T-cell (primary cell): ENCODE results near the gene ECI1. TPM values are rescaled to one million over a fixed set of nuclear protein-coding genes. Genes with fewer than 3 reads are reported as not detected.

Source experiments
- ATAC-seq, 4 experiments: fragments of 200-7000 bp in 3 of 4; fragments of 150-1000 bp in 1 of 4; cut with Tn5 transposase; replicated peaks in 1 of 4; 1 replicate in 3 of 4; 2 replicates in 1 of 4; pipeline ENCODE4 v1.10.0; 2021; ENCODE audit warnings: moderate library complexity in 3 of 4, mild to moderate bottlenecking in 2 of 4, moderate number of reproducible peaks in 1 of 4
- CTCF ChIA-PET, 2 donors: fragments of 300-600 bp; sonication (Branson Sonifier 250); formaldehyde crosslinking; loops; one replicate each; lab custom pipeline; 2022; ENCODE audit warnings: antibody characterized with exemption in 2 of 2; lab: Charles Lee
- POLR2A ChIA-PET, 2 donors: fragments of 300-600 bp; sonication (Branson Sonifier 250); formaldehyde crosslinking; loops; one replicate each; lab custom pipeline; 2022; ENCODE audit warnings: antibody characterized with exemption in 2 of 2; lab: Charles Lee
- DNase-seq, 35 experiments: peaks; one replicate each; pipeline versions ENCODE4 v3.0.0 to v3.0.0-alpha.2; 2013 to 2023
- H3K27ac ChIP-seq: one replicate; pipeline ENCODE4 v1.5.1; 2013; ENCODE audit warnings: low read length
- H3K27me3 ChIP-seq, 2 experiments: replicated peaks in 1 of 2; 1 replicate in 1 of 2; 2 replicates in 1 of 2; pipeline versions ENCODE4 v1.6.1 to v1.7.0; 2013; ENCODE audit warnings: low read length in 1 of 2, mixed read lengths in 1 of 2; ENCODE audit not compliant: control insufficient read depth in 2 of 2, insufficient read depth in 2 of 2; ENCODE audit errors: extremely low read depth in 1 of 2
- H3K36me3 ChIP-seq, 2 donors: 1 replicate in 1 of 2; 2 replicates in 1 of 2; pipeline versions ENCODE4 v1.6.1 to v1.7.0; 2013; ENCODE audit warnings: low read length in 1 of 2; ENCODE audit not compliant: control insufficient read depth in 2 of 2, insufficient read depth in 1 of 2; ENCODE audit errors: extremely low read depth in 1 of 2
- H3K4me1 ChIP-seq, 2 experiments: 1 replicate in 1 of 2; 2 replicates in 1 of 2; pipeline versions ENCODE4 v1.6.1 to v1.7.0; 2013; ENCODE audit warnings: low read length in 2 of 2, mixed read lengths in 1 of 2; ENCODE audit not compliant: insufficient read depth in 2 of 2, control insufficient read depth in 1 of 2; ENCODE audit errors: extremely low read depth in 1 of 2
- H3K4me3 ChIP-seq, 2 donors: 1 replicate in 1 of 2; 2 replicates in 1 of 2; pipeline versions ENCODE4 v1.5.1 to v1.7.0; 2013; ENCODE audit warnings: mild to moderate bottlenecking in 2 of 2, low read length in 1 of 2, moderate library complexity in 1 of 2; ENCODE audit not compliant: control insufficient read depth in 1 of 2; ENCODE audit errors: extremely low read depth in 1 of 2
- H3K9me3 ChIP-seq: 2 replicates; pipeline ENCODE4 v1.7.0; 2013
- H3K27ac Mint-ChIP-seq, 2 donors: one replicate each; pipeline ENCODE4 v1.8.0; 2020 to 2021; ENCODE audit warnings: mild to moderate bottlenecking in 2 of 2, mixed read lengths in 2 of 2
- H3K27me3 Mint-ChIP-seq, 2 donors: one replicate each; pipeline ENCODE4 v1.8.0; 2021 to 2022; ENCODE audit warnings: mixed read lengths in 2 of 2
- H3K36me3 Mint-ChIP-seq: one replicate; pipeline ENCODE4 v1.8.0; 2021; ENCODE audit warnings: mixed read lengths
- H3K4me1 Mint-ChIP-seq, 3 donors: one replicate each; pipeline ENCODE4 v1.8.0; 2020 to 2022; ENCODE audit warnings: mixed read lengths in 3 of 3, mild to moderate bottlenecking in 1 of 3
- H3K4me3 Mint-ChIP-seq, 3 donors: one replicate each; pipeline ENCODE4 v1.8.0; 2020 to 2022; ENCODE audit warnings: mild to moderate bottlenecking in 3 of 3, mixed read lengths in 3 of 3, moderate library complexity in 3 of 3
- H3K9me3 Mint-ChIP-seq, 3 donors: one replicate each; pipeline ENCODE4 v1.8.0; 2020 to 2022; ENCODE audit warnings: mixed read lengths in 3 of 3
- WGBS: methylation state at CpG from one replicate; pipeline ENCODE4 v1.1.5; 2013; ENCODE audit warnings: missing lambda C conversion rate; ENCODE audit not compliant: insufficient coverage; 5-methylcytosine and 5-hydroxymethylcytosine counted together
- total RNA-seq, 35 experiments: library from RNA in 6 of 35; stranded (reverse) in 6 of 35; fragments of 120-200 nt in 1 of 35; gene quantifications; one replicate each; pipeline versions ENCODE4 v1.2.1 to v1.2.4 and lab custom pipeline; 2013 to 2026

The ECI1 gene
- total RNA-seq, 5 donors from 2014 or later (not counting 1 experiment from before 2014, with no cell fraction given): 17.0 to 40.1 (median 37.7) TPM

- Mint-ChIP-seq H3K9me3 (no peaks in the 10 kb centered on the region), H3K27ac (no peak overlapping the region), H3K36me3 (peaks cover 10% of the 10 kb centered on the region), H3K4me3 (no peak overlapping the region), H3K4me1 (no peaks in the 10 kb centered on the region), H3K27me3 (no peaks in the 10 kb centered on the region)
- WGBS: 81% methylated on average over 20 of the region's 21 CpGs
- ATAC-seq: no peak
- Histone ChIP-seq H3K27ac (no peak overlapping the region), H3K4me1 (peaks cover 0 to 9% of the 10 kb centered on the region in 2 experiments), H3K4me3 (no peak overlapping the region), H3K27me3 (no peaks in the 10 kb centered on the region), H3K36me3 (no peaks in the 10 kb centered on the region), H3K9me3 (no peaks in the 10 kb centered on the region)
- ChIA-PET CTCF (no interaction called here), POLR2A (no interaction called here)
- peak in 2 of 35 experiments; percentile 4 for DNase-seq
Measured at GRCh38 chr16:2295056-2295798, 43.8 kb upstream of the ECI1 start.

GRCh38 chr16:2292221-2292620 lies 40.8 kb upstream of the ECI1 start:
- no peaks in the 10 kb centered on the region for H3K9me3 Mint-ChIP-seq
- Histone ChIP-seq H3K4me1 (peaks cover 0 to 7% of the 10 kb centered on the region in 2 experiments), H3K4me3 (no peak overlapping the region), H3K27me3 (no peaks in the 10 kb centered on the region), H3K9me3 (no peaks in the 10 kb centered on the region), H3K27ac (no peak overlapping the region), H3K36me3 (no peaks in the 10 kb centered on the region)
- no peaks in the 10 kb centered on the region for H3K27me3 Mint-ChIP-seq
- H3K27ac Mint-ChIP-seq: no peak overlapping the region
- no peak overlapping the region for H3K4me3 Mint-ChIP-seq
- 89% methylated on average over 6 of the region's 9 CpGs for WGBS
- POLR2A ChIA-PET: no interaction called here
- DNase-seq (no peak), ATAC-seq (no peak)
- CTCF ChIA-PET: no interaction called here
- no peaks in the 10 kb centered on the region for H3K4me1 Mint-ChIP-seq
- H3K36me3 Mint-ChIP-seq: peaks cover 10% of the 10 kb centered on the region

GRCh38 chr16:2289282-2289681 lies 37.9 kb upstream of the ECI1 start:
- H3K36me3 ChIP-seq: no peaks in the 10 kb centered on the region
- 95% methylated on average over 22 of the region's 23 CpGs for WGBS
- Mint-ChIP-seq H3K27ac (no peak overlapping the region), H3K27me3 (no peaks in the 10 kb centered on the region), H3K9me3 (no peaks in the 10 kb centered on the region), H3K4me3 (no peak overlapping the region), H3K36me3 (peaks cover 6% of the 10 kb centered on the region), H3K4me1 (no peaks in the 10 kb centered on the region)
- ChIA-PET POLR2A (interaction anchor here in 1 of 2 donors (0.6 kb wide), 1 partner anchor 26 kb away, joined by 5 read pairs; no protein-coding TSS in a partner anchor), CTCF (no interaction called here)
- no peak overlapping the region for H3K27ac ChIP-seq
- H3K4me1 ChIP-seq: no peaks in the 10 kb centered on the region
- no peak for ATAC-seq
- H3K9me3 ChIP-seq: no peaks in the 10 kb centered on the region
- H3K27me3 ChIP-seq: no peaks in the 10 kb centered on the region
- DNase-seq: no peak
- H3K4me3 ChIP-seq: no peak overlapping the region

- 56% methylated on average over 8 of the region's 8 CpGs for WGBS
- no peaks in the 10 kb centered on the region for H3K36me3 ChIP-seq
- POLR2A ChIA-PET: no interaction called here
Measured at GRCh38 chr16:2288726-2289125, 37.3 kb upstream of the ECI1 start.

GRCh38 chr16:2287916-2288547 lies 36.6 kb upstream of the ECI1 start:
- no peak for ATAC-seq
- ChIA-PET POLR2A (no interaction called here), CTCF (interaction anchor here in 1 of 2 donors (0.6 kb wide), 1 partner anchor 772 kb away, joined by 3 read pairs; no protein-coding TSS in a partner anchor)
- no peak overlapping the region for H3K4me3 Mint-ChIP-seq
- Histone ChIP-seq H3K27me3 (no peaks in the 10 kb centered on the region), H3K4me3 (no peak overlapping the region), H3K4me1 (no peaks in the 10 kb centered on the region), H3K27ac (no peak overlapping the region), H3K9me3 (no peaks in the 10 kb centered on the region), H3K36me3 (no peaks in the 10 kb centered on the region)
- 92% methylated on average over 35 of the region's 35 CpGs for WGBS
- H3K4me1 Mint-ChIP-seq: no peaks in the 10 kb centered on the region
- H3K27me3 Mint-ChIP-seq: no peaks in the 10 kb centered on the region
- H3K9me3 Mint-ChIP-seq: no peaks in the 10 kb centered on the region
- DNase-seq: no peak
- H3K36me3 Mint-ChIP-seq: peaks cover 10% of the 10 kb centered on the region
- H3K27ac Mint-ChIP-seq: no peak overlapping the region

More at GRCh38 chr16:2288726-2289125, 37.3 kb upstream of the ECI1 start:
- Mint-ChIP-seq H3K36me3 (peaks cover 7% of the 10 kb centered on the region), H3K27ac (no peak overlapping the region), H3K4me1 (no peaks in the 10 kb centered on the region), H3K4me3 (no peak overlapping the region), H3K27me3 (no peaks in the 10 kb centered on the region), H3K9me3 (no peaks in the 10 kb centered on the region)
- no peak for DNase-seq
- CTCF ChIA-PET: no interaction called here
- Histone ChIP-seq H3K4me1 (no peaks in the 10 kb centered on the region), H3K9me3 (no peaks in the 10 kb centered on the region), H3K27ac (no peak overlapping the region), H3K27me3 (no peaks in the 10 kb centered on the region), H3K4me3 (no peak overlapping the region)
- ATAC-seq: no peak

DNA sequence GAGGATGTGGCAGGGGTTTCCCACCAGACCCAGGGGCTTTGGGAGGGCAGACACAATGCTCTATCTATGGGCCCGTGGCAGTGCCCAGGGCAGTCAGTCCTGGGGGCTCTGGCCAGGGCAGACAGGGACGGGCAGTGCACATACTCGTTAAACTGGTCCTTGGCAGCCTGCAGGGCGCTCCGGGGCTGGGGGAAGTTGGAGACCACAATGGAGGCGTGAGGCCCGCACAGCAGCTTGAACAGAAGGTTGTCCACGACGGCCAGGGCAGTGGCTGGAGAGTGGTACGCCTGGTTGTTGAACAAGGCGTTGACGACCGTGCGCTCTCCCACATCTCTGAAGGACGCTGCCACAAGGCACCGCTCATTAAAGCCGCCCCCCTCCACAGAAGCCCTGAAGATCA lies 35.2 kb upstream of the ECI1 start:
- POLR2A ChIA-PET: no interaction called here
- H3K27me3 Mint-ChIP-seq: no peaks in the 10 kb centered on the region
- H3K4me1 Mint-ChIP-seq: no peaks in the 10 kb centered on the region
- no peaks in the 10 kb centered on the region for H3K9me3 Mint-ChIP-seq
- H3K4me1 ChIP-seq: no peaks in the 10 kb centered on the region
- CTCF ChIA-PET: interaction anchor here in 1 of 2 donors (0.6 kb wide), 1 partner anchor 32 kb away, joined by 5 read pairs; no protein-coding TSS in a partner anchor
- H3K9me3 ChIP-seq: no peaks in the 10 kb centered on the region
- no peak overlapping the region for H3K27ac ChIP-seq
- no peak for ATAC-seq
- no peak overlapping the region for H3K27ac Mint-ChIP-seq
- no peak overlapping the region for H3K4me3 ChIP-seq
- DNase-seq: no peak
- peaks cover 6% of the 10 kb centered on the region for H3K36me3 Mint-ChIP-seq
- H3K27me3 ChIP-seq: no peaks in the 10 kb centered on the region
- no peaks in the 10 kb centered on the region for H3K36me3 ChIP-seq
- 83% methylated on average over 14 of the region's 17 CpGs for WGBS
- H3K4me3 Mint-ChIP-seq: no peak overlapping the region
